OCI-LY3 (cell line): ENCODE measurements around the gene STYK1.

Experiments
- EZH2phosphoT487 ChIP-seq: fragments of 200-600 bp; shearing (Covaris generic); IDR thresholded peaks from 2 replicates; pipeline ENCODE4 v1.6.1; 2018; ENCODE audit warnings: antibody characterized with exemption, mixed run types, low read depth
- TF ChIP-seq, protein P1 (sequence below): fragments of 200-600, 300-600 bp; sonication (generic); IDR thresholded peaks from 2 replicates; pipeline ENCODE4 v1.5.1; 2014; ENCODE audit warnings: antibody characterized with exemption, low read length, low read depth

GRCh38 chr12:10715491-10715890 lies 41.6 kb upstream of the STYK1 start:
- TF ChIP-seq, protein P1, sequence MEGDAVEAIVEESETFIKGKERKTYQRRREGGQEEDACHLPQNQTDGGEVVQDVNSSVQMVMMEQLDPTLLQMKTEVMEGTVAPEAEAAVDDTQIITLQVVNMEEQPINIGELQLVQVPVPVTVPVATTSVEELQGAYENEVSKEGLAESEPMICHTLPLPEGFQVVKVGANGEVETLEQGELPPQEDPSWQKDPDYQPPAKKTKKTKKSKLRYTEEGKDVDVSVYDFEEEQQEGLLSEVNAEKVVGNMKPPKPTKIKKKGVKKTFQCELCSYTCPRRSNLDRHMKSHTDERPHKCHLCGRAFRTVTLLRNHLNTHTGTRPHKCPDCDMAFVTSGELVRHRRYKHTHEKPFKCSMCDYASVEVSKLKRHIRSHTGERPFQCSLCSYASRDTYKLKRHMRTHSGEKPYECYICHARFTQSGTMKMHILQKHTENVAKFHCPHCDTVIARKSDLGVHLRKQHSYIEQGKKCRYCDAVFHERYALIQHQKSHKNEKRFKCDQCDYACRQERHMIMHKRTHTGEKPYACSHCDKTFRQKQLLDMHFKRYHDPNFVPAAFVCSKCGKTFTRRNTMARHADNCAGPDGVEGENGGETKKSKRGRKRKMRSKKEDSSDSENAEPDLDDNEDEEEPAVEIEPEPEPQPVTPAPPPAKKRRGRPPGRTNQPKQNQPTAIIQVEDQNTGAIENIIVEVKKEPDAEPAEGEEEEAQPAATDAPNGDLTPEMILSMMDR, result no peak
- no peak for TF ChIP-seq EZH2phosphoT487
